ENCODE data around the gene THSD7A.

Gene THSD7A

GRCh38 chr7:11478882-11479281 lies 353.1 kb downstream of the THSD7A start:
- TF ChIP-seq ZFX (IDR thresholded peaks at IDR 0.05) (no peak), CTCF (conservative IDR thresholded peaks at IDR 0.05) (no peak)
- H3K27ac ChIP-seq = no peak overlapping the region

GRCh38 chr7:11478426-11478825 lies 353.6 kb downstream of the THSD7A start:
- no peak overlapping the region for H3K27ac ChIP-seq
- TF ChIP-seq CTCF (conservative IDR thresholded peaks at IDR 0.05) (no peak), ZFX (IDR thresholded peaks at IDR 0.05) (no peak)

- H3K27ac ChIP-seq = no peak overlapping the region
- TF ChIP-seq CTCF (conservative IDR thresholded peaks at IDR 0.05) = no peak
- no peak for TF ChIP-seq ZFX (IDR thresholded peaks at IDR 0.05)
These were observed 357.0 kb downstream of the THSD7A start for GRCh38 chr7:11474902-11475585.

GRCh38 chr7:11473807-11474424 lies 358.1 kb downstream of the THSD7A start:
- H3K27ac ChIP-seq = peak overlapping the region; percentile 7; the same call in 1 of the 2 replicates
- TF ChIP-seq ZFX (IDR thresholded peaks at IDR 0.05) = no peak
- no peak for TF ChIP-seq CTCF (conservative IDR thresholded peaks at IDR 0.05)

- no peak overlapping the region for H3K27ac ChIP-seq
- TF ChIP-seq CTCF (conservative IDR thresholded peaks at IDR 0.05) = no peak
- TF ChIP-seq ZFX (IDR thresholded peaks at IDR 0.05) = no peak
These were observed 358.8 kb downstream of the THSD7A start for GRCh38 chr7:11473220-11473619.

GRCh38 chr7:11472646-11473045 lies 359.4 kb downstream of the THSD7A start:
- no peak overlapping the region for H3K27ac ChIP-seq
- TF ChIP-seq CTCF (conservative IDR thresholded peaks at IDR 0.05) = no peak
- no peak for TF ChIP-seq ZFX (IDR thresholded peaks at IDR 0.05)

- TF ChIP-seq CTCF (conservative IDR thresholded peaks at IDR 0.05) (no peak), ZFX (IDR thresholded peaks at IDR 0.05) (no peak)
- H3K27ac ChIP-seq = no peak overlapping the region
These were observed 360.7 kb downstream of the THSD7A start for GRCh38 chr7:11471255-11471654.

Measured in C4-2B (cell line).